HEK293T (cell line): ENCODE data around the gene CCDC171.
"Not testable (repeated sequence)": the region's sequence is repeated elsewhere in the genome, so short reads cannot be mapped to it uniquely, and the experiment has no call there.

ENCODE experiments used
- CTCF ChIA-PET: fragments of 350-600 bp; formaldehyde crosslinking; extraction: SDS; loops from one replicate; lab custom pipeline; 2021; ENCODE audit warnings: antibody characterized with exemption, inconsistent platforms; lab: Yijun Ruan, JAX
- POLR2A ChIA-PET: fragments of 350-600 bp; formaldehyde crosslinking; extraction: SDS; loops from one replicate; lab custom pipeline; 2020; ENCODE audit warnings: antibody characterized with exemption, inconsistent platforms; lab: Yijun Ruan, JAX
- DNase-seq: peaks from one replicate; pipeline ENCODE4 v3.0.0; 2012; ENCODE audit warnings: mixed read lengths; ENCODE audit errors: extremely low spot score
- ARNT ChIP-seq: fragments of 450-650 bp; IDR thresholded peaks from 2 replicates; pipeline ENCODE4 v1.6.1; 2017; ENCODE audit warnings: mild to moderate bottlenecking
- BHLHE40 ChIP-seq: fragments of 450-650 bp; IDR thresholded peaks from 2 replicates; pipeline ENCODE4 v1.6.1; 2016; ENCODE audit warnings: mild to moderate bottlenecking, moderate library complexity, borderline replicate concordance
- CTBP1 ChIP-seq: fragments of 450-650 bp; IDR thresholded peaks from 2 replicates; pipeline ENCODE4 v1.6.1; 2016; ENCODE audit warnings: borderline replicate concordance
- ELF4 ChIP-seq: fragments of 450-650 bp; IDR thresholded peaks from 2 replicates; pipeline ENCODE4 v1.6.1; 2017; ENCODE audit warnings: antibody characterized with exemption
- FOXA1 ChIP-seq: fragments of 450-650 bp; IDR thresholded peaks from 2 replicates; pipeline ENCODE4 v1.6.1; 2016; ENCODE audit warnings: mild to moderate bottlenecking
- FOXK2 ChIP-seq: fragments of 450-650 bp; IDR thresholded peaks from 2 replicates; pipeline ENCODE4 v1.6.1; 2016; ENCODE audit warnings: mild to moderate bottlenecking
- FOXM1 ChIP-seq: fragments of 450-650 bp; IDR thresholded peaks from 2 replicates; pipeline ENCODE4 v1.6.1; 2017; ENCODE audit warnings: mild to moderate bottlenecking, borderline replicate concordance
- HDGF ChIP-seq: fragments of 450-650 bp; IDR thresholded peaks from 2 replicates; pipeline ENCODE4 v1.6.1; 2017; ENCODE audit warnings: antibody characterized with exemption, borderline replicate concordance
- L3MBTL2 ChIP-seq: fragments of 450-650 bp; conservative IDR thresholded peaks from 2 replicates; pipeline ENCODE4 v1.6.1; 2016; ENCODE audit warnings: mild to moderate bottlenecking
- LEF1 ChIP-seq: fragments of 450-650 bp; IDR thresholded peaks from 2 replicates; pipeline ENCODE4 v1.6.1; 2017; ENCODE audit warnings: mild to moderate bottlenecking, borderline replicate concordance
- NFRKB ChIP-seq: fragments of 450-650 bp; IDR thresholded peaks from 2 replicates; pipeline ENCODE4 v1.6.1; 2016; ENCODE audit warnings: mild to moderate bottlenecking, moderate library complexity
- PKNOX1 ChIP-seq: fragments of 450-650 bp; IDR thresholded peaks from 2 replicates; pipeline ENCODE4 v1.6.1; 2016
- SP1 ChIP-seq: fragments of 450-650 bp; IDR thresholded peaks from 2 replicates; pipeline ENCODE4 v1.6.1; 2017
- SUZ12 ChIP-seq: fragments of 450-650 bp; IDR thresholded peaks from 2 replicates; pipeline ENCODE4 v1.6.1; 2016; ENCODE audit warnings: mild to moderate bottlenecking
- TARDBP ChIP-seq: fragments of 450-650 bp; IDR thresholded peaks from 2 replicates; pipeline ENCODE4 v1.6.1; 2016
- ZNF384 ChIP-seq: fragments of 450-650 bp; IDR thresholded peaks from 2 replicates; pipeline ENCODE4 v1.6.1; 2016

CCDC171 gene

GRCh38 chr9:15769547-15769946 lies 216.7 kb downstream of the CCDC171 start:
- no peak for DNase-seq
- CTCF ChIA-PET = no interaction called here
- POLR2A ChIA-PET = no interaction called here
- TF ChIP-seq L3MBTL2 (no peak), TARDBP (no peak), ARNT (no peak), SP1 (no peak)

- CTCF ChIA-PET = no interaction called here
- no peak for DNase-seq
- POLR2A ChIA-PET = no interaction called here
Observed at GRCh38 chr9:15778861-15779260, 226.0 kb downstream of the CCDC171 start.

GRCh38 chr9:15782106-15782505 lies 229.3 kb downstream of the CCDC171 start:
- ChIA-PET POLR2A (no interaction called here), CTCF (no interaction called here)
- no peak for DNase-seq
- TF ChIP-seq FOXM1 (no peak), BHLHE40 (no peak), NFRKB (no peak), TARDBP (no peak), ELF4 (no peak), FOXA1 (no peak), LEF1 (no peak), HDGF (no peak), SUZ12 (no peak), SP1 (no peak), L3MBTL2 (no peak), CTBP1 (no peak), ARNT (no peak)

More at GRCh38 chr9:15778861-15779260, 226.0 kb downstream of the CCDC171 start:
- TF ChIP-seq CTBP1 (no peak), PKNOX1 (no peak)

- ChIA-PET POLR2A (no interaction called here), CTCF (no interaction called here)
- DNase-seq = no peak
- TF ChIP-seq FOXK2 (no peak), BHLHE40 (no peak), SP1 (no peak), LEF1 (no peak), HDGF (no peak), NFRKB (no peak), ELF4 (no peak), CTBP1 (no peak), FOXM1 (no peak), L3MBTL2 (no peak), ARNT (no peak), ZNF384 (no peak), PKNOX1 (no peak), TARDBP (no peak), SUZ12 (no peak), FOXA1 (no peak)
Observed at GRCh38 chr9:15785584-15785983, 232.7 kb downstream of the CCDC171 start.

GRCh38 chr9:15786616-15787015 lies 233.8 kb downstream of the CCDC171 start:
- ChIA-PET CTCF (no interaction called here), POLR2A (no interaction called here)
- no peak for DNase-seq
- TF ChIP-seq HDGF = no peak

- DNase-seq, POLR2A ChIA-PET: not testable (repeated sequence)
- CTCF ChIA-PET = interaction anchor here (0.6 kb wide), 1 partner anchor 522 kb away, joined by 3 read pairs; no protein-coding TSS in a partner anchor
Observed at GRCh38 chr9:15810219-15810899, 257.5 kb downstream of the CCDC171 start.

- CTCF ChIA-PET = no interaction called here
- no peak for TF ChIP-seq HDGF
- TF ChIP-seq NFRKB = no peak
- no peak for TF ChIP-seq ARNT
- no peak for TF ChIP-seq ZNF384
- TF ChIP-seq L3MBTL2 = no peak
- no peak for TF ChIP-seq BHLHE40
- TF ChIP-seq SP1 = no peak
- no peak for TF ChIP-seq TARDBP
- no peak for TF ChIP-seq FOXK2
- no peak for DNase-seq
- POLR2A ChIA-PET = no interaction called here
Observed at GRCh38 chr9:15813076-15813475, 260.2 kb downstream of the CCDC171 start.

- POLR2A ChIA-PET = no interaction called here
- DNase-seq = no peak
- TF ChIP-seq PKNOX1 = no peak
- TF ChIP-seq CTBP1 = no peak
- no peak for TF ChIP-seq NFRKB
- no peak for TF ChIP-seq L3MBTL2
- no peak for TF ChIP-seq BHLHE40
- TF ChIP-seq ZNF384 = no peak
- TF ChIP-seq FOXA1 = no peak
- no peak for TF ChIP-seq HDGF
- TF ChIP-seq FOXK2 = no peak
- CTCF ChIA-PET = no interaction called here
Observed at GRCh38 chr9:15824310-15824709, 271.5 kb downstream of the CCDC171 start.
